Transverse colon (tissue), 4 donors: ENCODE measurements around the gene MTHFSD. TPM values are rescaled to one million over a fixed set of nuclear protein-coding genes. Genes with fewer than 3 reads are reported as not detected.
A peak's percentile ranks its signal among the peaks of the same experiment; 100 is the strongest.

ENCODE experiments used
- DNase-seq: peaks from one replicate; pipeline ENCODE4 v3.0.0-alpha.2; 2019
- H3K27ac ChIP-seq, 4 donors: fragments of 200-600 bp; sonication (generic); 2 replicates each; pipeline ENCODE4 v1.5.1; 2016 to 2018; ENCODE audit warnings: inconsistent platforms in 4 of 4
- H3K27me3 ChIP-seq: fragments of 200-600 bp; sonication (generic); 2 replicates; pipeline ENCODE4 v1.5.1; 2017; ENCODE audit warnings: inconsistent platforms
- H3K36me3 ChIP-seq, 4 donors: fragments of 200-600 bp; sonication (generic); 2 replicates each; pipeline ENCODE4 v1.5.1; 2017 to 2019; ENCODE audit warnings: inconsistent platforms in 4 of 4
- H3K4me1 ChIP-seq, 4 donors: fragments of 200-600 bp; sonication (generic); 2 replicates each; pipeline ENCODE4 v1.5.1; 2017 to 2020; ENCODE audit warnings: inconsistent platforms in 4 of 4
- H3K4me3 ChIP-seq, 4 donors: fragments of 200-600 bp; sonication (generic); 1 replicate in 1 of 4; 2 replicates in 3 of 4; pipeline versions ENCODE4 v1.5.1 to v1.6.1; 2017 to 2019; ENCODE audit warnings: inconsistent platforms in 4 of 4
- H3K9me3 ChIP-seq, 2 donors: fragments of 200-600 bp; sonication (generic); 2 replicates each; pipeline ENCODE4 v1.5.1; 2017 to 2019; ENCODE audit warnings: inconsistent platforms in 2 of 2
- EP300 ChIP-seq: sonication (generic); formaldehyde crosslinking; IDR thresholded peaks from one replicate; pipeline ENCODE4 v1.6.1; 2017; ENCODE audit warnings: antibody characterized with exemption, low read depth
- POLR2A ChIP-seq: fragments of 450-650 bp; IDR thresholded peaks from one replicate; pipeline ENCODE4 v1.6.1; 2016; ENCODE audit warnings: antibody characterized with exemption, mild to moderate bottlenecking, moderate library complexity
- POLR2AphosphoS5 ChIP-seq, 3 donors: sonication (generic); formaldehyde crosslinking; IDR thresholded peaks; one replicate each; pipeline ENCODE4 v1.6.1; 2016; ENCODE audit warnings: antibody characterized with exemption in 3 of 3
- WGBS, 2 donors: methylation state at CpG; one replicate each; pipeline ENCODE4 v1.1.5; 2018; ENCODE audit warnings: low coverage in 1 of 2; 5-methylcytosine and 5-hydroxymethylcytosine counted together
- in situ Hi-C, 4 donors: fragments of 200-750 bp; cut with MboI; loops; one replicate each; pipeline versions ENCODE4 v1.15.0 to v1.15.1; 2017; ENCODE audit warnings: low sequenced_read_pairs in 3 of 4, low pct_ligation_motif_present in 1 of 4, low pct_unique_long_range_greater_than_20kb in 1 of 4
- intact Hi-C: fragments of 100-400 bp; cut with DNase I; formaldehyde crosslinking; loops from one replicate; pipeline ENCODE4 v1.15.1; 2023; ENCODE audit warnings: low total_unique reads
- total RNA-seq, 4 donors: library from RNA; depleted of rRNA; stranded (reverse); fragments of >200 nt; gene quantifications; one replicate each; pipeline ENCODE4 v1.1.0, GENCODE V29; 2016
- TF ChIP-seq, protein P1 (sequence below), 5 experiments: fragments of 200-600 bp in 3 of 5; fragments of 450-650 bp in 2 of 5; sonication (generic) in 3 of 5; IDR thresholded peaks; 1 replicate in 2 of 5; 2 replicates in 3 of 5; pipeline ENCODE4 v1.5.1; 2016 to 2017; ENCODE audit warnings: antibody characterized with exemption in 5 of 5, inconsistent platforms in 3 of 5, mild to moderate bottlenecking in 2 of 5, moderate library complexity in 1 of 5

The MTHFSD gene
- total RNA-seq, 4 donors from 2014 or later = 25.4 to 51.1 (median 30.0) TPM

DNA sequence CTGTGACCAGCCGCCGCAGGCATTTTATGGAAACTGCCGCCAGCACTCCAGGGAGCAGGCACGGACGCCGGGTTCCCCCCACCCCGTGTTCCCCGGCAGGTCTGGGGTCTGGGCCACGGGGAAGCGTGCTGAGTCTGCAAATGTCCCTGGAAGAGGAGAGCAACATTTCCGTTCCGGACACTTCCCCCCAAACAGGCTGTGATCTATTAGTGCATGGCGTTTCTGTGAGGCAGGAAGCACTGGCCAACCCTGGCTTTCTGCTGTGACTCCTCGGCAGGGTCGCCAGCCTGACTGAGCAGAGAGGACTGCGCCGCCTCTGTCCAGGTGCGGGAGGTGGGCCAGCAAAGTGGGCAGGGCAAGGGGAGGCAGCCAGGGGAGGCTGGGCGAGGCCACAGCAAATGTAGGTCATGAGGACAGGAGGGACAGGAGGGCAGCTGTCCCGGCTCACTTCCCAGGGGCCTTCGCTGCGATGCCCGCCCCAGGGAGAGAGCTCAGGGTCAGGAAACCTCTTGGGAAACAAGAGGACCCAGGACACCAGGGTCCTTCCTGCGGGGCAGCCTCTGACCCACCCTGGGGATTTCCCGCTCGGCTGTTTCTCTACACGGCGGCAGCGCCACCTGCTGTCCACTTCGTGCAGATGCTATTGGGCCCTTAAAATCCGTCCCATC, 35.3 kb downstream of the MTHFSD start:
- no peaks in the 10 kb centered on the region for H3K9me3 ChIP-seq
- H3K4me1 ChIP-seq = peaks cover 6 to 22% (median 9%) of the 10 kb centered on the region in 4 donors
- TF ChIP-seq, protein P1, sequence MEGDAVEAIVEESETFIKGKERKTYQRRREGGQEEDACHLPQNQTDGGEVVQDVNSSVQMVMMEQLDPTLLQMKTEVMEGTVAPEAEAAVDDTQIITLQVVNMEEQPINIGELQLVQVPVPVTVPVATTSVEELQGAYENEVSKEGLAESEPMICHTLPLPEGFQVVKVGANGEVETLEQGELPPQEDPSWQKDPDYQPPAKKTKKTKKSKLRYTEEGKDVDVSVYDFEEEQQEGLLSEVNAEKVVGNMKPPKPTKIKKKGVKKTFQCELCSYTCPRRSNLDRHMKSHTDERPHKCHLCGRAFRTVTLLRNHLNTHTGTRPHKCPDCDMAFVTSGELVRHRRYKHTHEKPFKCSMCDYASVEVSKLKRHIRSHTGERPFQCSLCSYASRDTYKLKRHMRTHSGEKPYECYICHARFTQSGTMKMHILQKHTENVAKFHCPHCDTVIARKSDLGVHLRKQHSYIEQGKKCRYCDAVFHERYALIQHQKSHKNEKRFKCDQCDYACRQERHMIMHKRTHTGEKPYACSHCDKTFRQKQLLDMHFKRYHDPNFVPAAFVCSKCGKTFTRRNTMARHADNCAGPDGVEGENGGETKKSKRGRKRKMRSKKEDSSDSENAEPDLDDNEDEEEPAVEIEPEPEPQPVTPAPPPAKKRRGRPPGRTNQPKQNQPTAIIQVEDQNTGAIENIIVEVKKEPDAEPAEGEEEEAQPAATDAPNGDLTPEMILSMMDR (IDR thresholded peaks at IDR 0.05) = peak; percentile 85 to 93 (median 91)
- no peak for TF ChIP-seq EP300
- TF ChIP-seq POLR2AphosphoS5 (IDR thresholded peaks at IDR 0.05) = peak in 1 of 3 donors; percentile 32
- no peak for TF ChIP-seq POLR2A
- in situ Hi-C loops (loop anchor here (10.0 to 25.0 kb wide), 6 partner anchors 182 to 707 kb away; no protein-coding TSS in a partner anchor), intact Hi-C loops (loop anchor here (2.0 to 5.0 kb wide), 5 partner anchors 177 to 447 kb away; no protein-coding TSS in a partner anchor)
- peak overlapping the region in 2 of 4 donors; percentile 3 for H3K4me3 ChIP-seq
- peaks cover 36% of the 10 kb centered on the region for H3K27me3 ChIP-seq
- peak overlapping the region; percentile 94 to 99 (median 96) for H3K27ac ChIP-seq
- H3K36me3 ChIP-seq = no peaks in the 10 kb centered on the region
- DNase-seq = peak; percentile 61
- WGBS, 2 donors = 13% methylated on average over 31 of the region's 31 CpGs; no CpG with 5 or more reads in 1 of the 2 donors

DNA sequence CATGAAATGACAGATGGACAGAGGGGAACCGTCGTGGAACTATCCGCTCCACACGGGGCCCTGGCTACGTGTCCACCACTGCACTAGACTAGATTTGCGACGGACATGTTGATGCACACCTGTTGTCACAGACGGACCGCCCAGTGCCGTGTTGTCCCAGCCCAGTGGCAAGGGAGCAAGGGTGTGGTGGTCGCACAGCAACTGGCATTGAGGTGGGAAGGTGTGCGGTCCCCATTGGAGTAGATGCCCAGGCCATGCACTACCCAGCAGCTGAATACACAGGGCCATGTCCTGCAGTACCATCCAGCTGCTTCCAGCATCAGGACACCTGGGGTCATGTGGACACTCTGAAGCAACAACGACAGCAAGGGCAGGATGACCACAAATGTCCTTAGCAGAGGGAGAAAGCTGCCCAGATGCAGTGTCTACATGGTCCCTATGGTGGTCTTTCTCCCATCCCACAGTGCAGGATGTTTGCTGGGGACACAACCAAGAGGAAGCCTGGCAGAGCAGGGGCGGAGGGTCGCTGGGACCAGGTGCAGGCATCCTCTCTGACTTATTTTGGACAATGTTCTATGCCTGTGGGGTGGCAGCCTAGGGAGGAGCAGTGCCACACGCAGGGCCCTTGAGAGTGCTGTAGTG, 35.9 kb downstream of the MTHFSD start:
- no peak for DNase-seq
- Histone ChIP-seq H3K27me3 (peaks cover 43% of the 10 kb centered on the region), H3K4me1 (peaks cover 6 to 22% (median 9%) of the 10 kb centered on the region in 4 donors), H3K9me3 (no peaks in the 10 kb centered on the region), H3K36me3 (no peaks in the 10 kb centered on the region), H3K27ac (peak overlapping the region; percentile 94 to 99 (median 96)), H3K4me3 (no peak overlapping the region)
- intact Hi-C loops (loop anchor here (2.0 to 5.0 kb wide), 4 partner anchors 177 to 440 kb away; no protein-coding TSS in a partner anchor), in situ Hi-C loops (loop anchor here (10.0 to 25.0 kb wide), 5 partner anchors 182 to 707 kb away; no protein-coding TSS in a partner anchor)
- whole genome bisulfite sequencing, 2 donors = 66 to 73% methylated on average over 8 to 16 of the region's 16 CpGs
- peak in 1 of 3 donors; percentile 64 for TF ChIP-seq POLR2AphosphoS5 (IDR thresholded peaks at IDR 0.05)
- TF ChIP-seq EP300 = no peak

DNA sequence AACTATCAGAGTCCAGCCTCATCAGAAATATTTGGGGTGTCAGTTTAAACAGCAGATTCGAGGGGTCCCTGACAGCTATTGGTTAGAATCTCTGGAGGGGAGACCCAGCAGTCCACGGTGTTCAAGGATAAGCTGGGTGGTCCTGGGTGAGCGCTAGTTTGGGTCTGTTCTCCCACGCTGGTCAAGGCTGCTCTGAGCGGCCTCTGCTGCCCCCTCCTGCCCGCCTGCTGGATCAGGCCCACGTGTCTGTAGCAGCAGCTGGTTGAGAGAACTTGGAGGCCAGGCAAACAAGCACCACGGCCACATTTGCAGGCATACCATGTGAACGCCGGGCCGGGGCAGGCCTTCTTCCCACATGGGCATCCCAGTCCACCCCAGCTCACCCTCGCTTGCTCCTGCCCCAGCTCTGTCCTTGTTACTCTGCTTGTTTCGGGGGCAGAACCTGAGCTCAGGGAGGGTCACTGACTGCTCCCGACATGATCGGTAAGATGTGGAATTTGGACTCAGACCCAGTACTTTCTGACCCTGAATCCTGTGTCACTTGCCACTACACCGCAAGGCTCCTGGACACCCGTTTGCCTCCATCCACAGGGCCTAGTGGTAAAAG, 37.3 kb downstream of the MTHFSD start:
- Histone ChIP-seq H3K9me3 (no peaks in the 10 kb centered on the region), H3K27me3 (peaks cover 56% of the 10 kb centered on the region), H3K4me1 (peaks cover 6 to 22% (median 9%) of the 10 kb centered on the region in 4 donors), H3K27ac (peak overlapping the region; percentile 94 to 99 (median 96)), H3K4me3 (peak overlapping the region in 1 of 4 donors; percentile 69), H3K36me3 (no peaks in the 10 kb centered on the region)
- in situ Hi-C loops (loop anchor here (10.0 to 25.0 kb wide), 5 partner anchors 180 to 705 kb away; no protein-coding TSS in a partner anchor), intact Hi-C loops (loop anchor here (2.0 to 5.0 kb wide), 5 partner anchors 175 to 439 kb away; no protein-coding TSS in a partner anchor)
- WGBS, 2 donors = 23% methylated on average over 14 of the region's 17 CpGs; no CpG with 5 or more reads in 1 of the 2 donors
- TF ChIP-seq, protein P1 (IDR thresholded peaks at IDR 0.05) = peak; percentile 39 to 70 (median 60)
- TF ChIP-seq POLR2AphosphoS5 (IDR thresholded peaks at IDR 0.05) = peak in 2 of 3 donors; percentile 8 to 66
- peak; percentile 18 for TF ChIP-seq POLR2A
- TF ChIP-seq EP300 = no peak
- peak; percentile 64 for DNase-seq

DNA sequence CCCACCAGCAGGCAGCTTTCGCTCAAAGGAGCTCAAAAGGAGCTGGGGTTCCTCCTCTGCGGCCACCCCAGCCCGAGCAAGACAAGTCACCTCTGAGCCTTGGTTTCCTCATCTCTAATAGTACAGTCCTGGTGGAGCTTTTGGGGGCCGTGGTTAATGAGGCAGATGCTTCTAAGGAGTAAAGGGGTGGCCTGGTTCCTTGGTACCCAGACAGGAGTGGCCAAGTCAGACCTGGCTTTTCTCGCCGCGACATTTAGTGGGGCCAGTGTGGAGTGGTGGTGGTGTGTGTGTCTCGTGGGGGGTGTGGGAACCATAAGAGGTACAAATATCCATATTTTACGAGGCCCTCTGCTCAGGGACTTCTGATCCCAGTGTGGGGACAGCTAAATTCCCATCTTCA, 38.0 kb downstream of the MTHFSD start:
- Histone ChIP-seq H3K27ac (peak overlapping the region; percentile 94 to 99 (median 96)), H3K9me3 (no peaks in the 10 kb centered on the region), H3K4me1 (peaks cover 6 to 22% (median 9%) of the 10 kb centered on the region in 4 donors), H3K36me3 (no peaks in the 10 kb centered on the region), H3K27me3 (peaks cover 64% of the 10 kb centered on the region), H3K4me3 (peak overlapping the region in 3 of 4 donors; percentile 50 to 69 (median 61))
- 32% methylated on average over 9 of the region's 9 CpGs; no CpG with 5 or more reads in 1 of the 2 donors for WGBS, 2 donors
- no peak for DNase-seq
- TF ChIP-seq, protein P1 (IDR thresholded peaks at IDR 0.05) = no peak
- TF ChIP-seq POLR2AphosphoS5 (IDR thresholded peaks at IDR 0.05) = peak in 1 of 3 donors; percentile 5
- in situ Hi-C loops = loop anchor here (10.0 to 25.0 kb wide), 5 partner anchors 180 to 705 kb away; no protein-coding TSS in a partner anchor
- intact Hi-C loops = loop anchor here (2.0 to 5.0 kb wide), 4 partner anchors 175 to 360 kb away; no protein-coding TSS in a partner anchor
